SW 1271 (cell line): ENCODE results near the gene BPGM.

Experiments used
- DNase-seq, 2 experiments: peaks; one replicate each; lab custom pipeline; 2025; lab: John Stamatoyannopoulos, UW

The BPGM gene

DNA sequence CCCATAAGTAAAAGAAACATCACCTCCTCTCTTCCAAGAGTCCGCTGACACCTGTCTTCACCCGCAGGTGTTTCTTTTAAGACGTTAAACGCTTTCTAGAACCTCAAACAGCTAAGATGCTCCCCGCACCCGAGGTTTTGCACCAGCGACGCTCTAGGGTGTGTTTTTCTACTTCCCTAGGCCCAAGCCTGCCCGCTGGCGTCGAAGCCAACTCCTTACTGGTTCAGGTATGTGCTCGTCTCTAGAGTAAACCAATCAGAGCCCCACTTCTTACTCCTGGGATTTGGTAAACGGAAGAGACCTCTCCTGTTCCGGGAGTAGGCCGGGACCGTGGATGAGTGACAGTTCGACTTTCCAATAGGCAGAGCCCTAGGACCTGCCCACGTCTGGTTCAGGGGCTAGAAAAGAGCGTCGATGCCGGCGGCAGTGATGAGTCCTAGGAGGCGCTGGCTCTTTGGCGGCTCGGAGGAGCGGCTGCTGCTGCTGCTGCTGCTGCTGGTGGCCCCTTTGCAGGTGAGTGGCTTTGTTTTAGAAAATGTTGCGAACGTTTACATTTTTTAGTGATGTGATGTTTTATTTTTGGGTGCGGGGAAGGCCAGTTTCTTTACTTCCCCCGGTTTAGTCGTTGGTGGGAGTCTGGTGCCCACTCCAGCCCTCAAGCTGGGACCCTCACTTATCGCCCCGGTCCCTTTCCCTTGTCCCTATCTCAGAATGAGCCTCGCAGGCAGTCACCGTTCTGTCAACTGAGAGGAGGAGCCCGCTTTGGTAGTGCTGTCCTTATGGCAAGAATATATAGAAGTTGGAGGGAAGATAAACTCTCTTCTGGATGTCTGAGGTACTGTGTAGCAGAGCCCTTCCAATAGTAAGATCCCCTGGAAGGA lies at the start of gene BPGM:
Gene BPGM (plus strand): TSS at position 429 of the 881 bp plus-strand sequence. CDS start 14,655 bp downstream, outside the sequence.
- peak; percentile 99 to 100 for DNase-seq

DNA sequence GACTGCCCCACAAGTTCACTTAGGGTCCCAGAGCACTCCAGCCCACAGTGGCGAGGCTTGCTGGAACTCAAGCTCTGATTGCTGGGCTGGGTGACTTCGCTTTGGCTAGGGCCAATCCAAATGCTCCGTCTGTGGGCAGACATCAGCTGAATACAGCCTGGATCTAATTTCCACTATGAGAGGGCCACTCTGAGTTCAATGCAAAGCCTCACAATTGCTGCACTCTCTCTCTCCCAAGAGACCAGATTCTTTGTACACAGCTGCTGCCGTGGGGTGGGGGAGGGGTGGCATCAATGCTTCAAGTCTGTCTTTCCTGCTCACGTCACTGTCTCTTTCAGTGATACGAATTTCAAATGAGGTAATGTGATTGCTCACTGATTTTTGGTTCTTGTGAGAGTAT lies 47.3 kb upstream of the BPGM start:
- DNase-seq: no peak

DNA sequence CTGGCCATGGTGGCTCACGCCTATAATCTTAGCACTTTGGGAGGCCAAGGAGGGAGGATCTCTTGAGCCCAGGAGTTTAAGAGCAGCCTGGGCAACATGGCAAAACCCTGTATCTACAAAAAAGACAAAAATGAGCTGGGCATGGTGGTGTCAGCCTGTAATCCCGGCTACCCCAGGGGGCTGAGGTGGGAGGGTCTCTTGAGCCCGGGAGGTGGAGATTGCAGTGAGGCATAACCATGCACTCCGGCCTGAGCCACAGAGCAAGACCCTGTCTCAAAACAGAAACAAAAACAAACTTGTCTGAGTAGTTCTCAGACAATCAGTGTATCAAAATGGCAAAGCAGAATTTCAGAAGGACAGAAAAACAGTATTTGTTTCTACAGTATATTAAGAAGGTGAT lies 45.2 kb upstream of the BPGM start:
- DNase-seq: no peak

DNA sequence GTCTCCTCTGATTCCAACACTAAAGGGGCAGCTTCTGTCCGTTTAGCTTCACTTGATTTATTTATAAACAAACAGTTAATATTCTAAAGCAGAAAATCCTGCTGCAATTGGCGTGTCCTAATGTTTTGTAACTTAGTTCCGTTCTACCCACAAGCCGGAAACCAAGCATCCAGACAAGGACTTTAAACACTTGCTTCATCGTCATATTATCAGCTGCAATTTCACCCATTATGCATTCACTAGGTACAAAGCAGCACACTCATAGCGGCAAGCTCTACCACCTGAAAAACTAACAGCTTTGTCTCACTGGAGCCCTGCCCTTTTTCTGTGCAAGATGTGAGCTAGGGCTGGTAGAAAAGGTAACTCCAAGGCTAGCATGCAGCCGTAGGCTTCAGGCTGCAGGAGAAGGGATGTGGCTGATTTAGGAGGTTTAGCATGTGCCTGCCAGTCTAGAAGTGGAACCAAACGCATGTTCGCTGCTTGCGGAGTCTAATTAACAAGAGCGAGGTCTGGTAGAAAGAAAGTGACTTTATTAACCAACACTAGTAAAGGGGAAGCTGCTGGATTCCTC lies 43.7 kb upstream of the BPGM start:
- no peak for DNase-seq

DNA sequence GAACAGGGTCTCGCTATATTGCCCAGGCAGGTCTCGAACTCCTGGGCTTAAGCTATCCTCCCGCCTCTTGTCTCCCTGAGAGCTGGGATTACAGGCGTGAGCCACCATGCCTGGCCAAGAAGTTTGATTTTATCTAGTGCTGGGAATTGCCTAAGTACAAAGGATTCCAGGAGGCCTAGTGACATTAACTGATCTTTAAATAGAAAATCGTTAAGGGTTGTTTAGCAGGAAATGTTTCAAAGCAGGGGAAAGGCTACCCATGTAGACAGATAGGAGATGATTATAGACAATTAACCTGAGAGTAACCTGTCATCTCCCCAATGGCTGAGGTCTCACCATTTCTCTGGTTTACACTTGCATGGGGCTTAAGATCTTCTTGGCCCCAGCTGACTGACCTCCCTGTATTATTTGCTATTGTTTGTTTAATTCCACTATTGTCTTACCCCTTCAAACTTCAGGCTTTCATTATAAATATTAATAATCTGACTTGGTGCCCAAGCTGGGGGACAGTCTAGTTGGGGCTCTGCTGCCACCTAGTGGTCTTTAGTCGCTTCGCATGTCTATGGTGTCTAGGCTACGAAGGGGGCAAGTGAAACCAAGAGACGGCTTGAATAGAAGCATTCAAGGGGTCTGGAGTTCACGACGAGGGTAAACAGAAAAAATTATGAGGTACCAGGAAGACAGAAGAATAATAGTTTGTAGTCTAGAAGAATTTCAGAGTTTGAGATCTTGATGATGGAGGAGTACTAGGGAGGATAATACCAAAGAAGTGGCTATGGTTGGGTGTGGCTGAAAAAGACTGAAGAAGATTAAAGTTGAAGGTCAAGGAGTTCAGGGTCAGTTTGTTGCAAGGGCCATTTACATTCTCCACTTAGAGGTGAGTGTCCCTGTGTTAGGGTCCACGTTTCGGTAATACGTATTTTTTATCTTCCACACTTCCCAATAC lies 40.4 kb upstream of the BPGM start:
- peak in 1 of 2 experiments; percentile 45 for DNase-seq

DNA sequence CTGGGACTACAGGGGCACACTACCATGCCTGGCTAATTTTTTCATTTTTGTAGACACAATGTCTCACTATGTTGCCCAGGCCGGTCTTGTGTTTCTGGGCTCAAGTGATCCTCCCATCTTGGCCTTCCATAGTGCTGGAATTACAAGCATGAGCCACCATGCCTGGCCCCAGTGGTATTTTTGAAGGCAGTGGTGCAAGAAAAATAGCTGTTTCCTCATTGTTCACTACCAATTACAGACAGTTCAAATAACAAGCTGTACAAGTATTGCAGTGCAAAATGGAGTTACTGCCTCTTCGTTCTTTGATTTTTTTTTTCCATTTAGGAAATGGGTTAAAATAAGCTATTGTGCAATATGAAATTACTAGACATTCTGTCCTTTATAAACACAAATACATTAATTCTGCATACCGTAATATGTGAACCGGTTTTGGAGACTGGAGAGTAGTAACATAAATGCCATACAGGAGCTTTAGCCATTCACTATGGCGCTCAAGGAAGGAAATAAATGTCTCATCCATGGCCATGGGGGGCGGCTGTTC lies 35.0 kb upstream of the BPGM start:
- DNase-seq: no peak

DNA sequence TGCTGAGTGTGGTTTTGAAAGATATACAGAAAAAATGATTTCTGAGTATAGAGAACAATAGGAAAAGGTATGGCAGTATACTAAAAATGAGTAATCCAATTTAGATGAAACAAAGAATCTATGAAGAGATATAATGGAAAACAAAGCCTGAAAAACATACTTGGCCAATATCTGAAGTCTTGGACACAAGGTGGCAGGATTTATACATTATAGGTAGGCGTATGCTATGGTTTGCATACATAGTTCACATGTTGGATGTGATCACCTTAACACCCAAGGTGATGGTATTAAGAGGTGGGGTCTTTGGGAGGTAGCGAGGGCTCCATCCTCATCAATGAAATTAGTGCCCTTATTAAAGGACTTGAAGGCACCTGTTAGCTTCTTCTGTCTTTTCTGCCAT lies 34.5 kb upstream of the BPGM start:
- no peak for DNase-seq

DNA sequence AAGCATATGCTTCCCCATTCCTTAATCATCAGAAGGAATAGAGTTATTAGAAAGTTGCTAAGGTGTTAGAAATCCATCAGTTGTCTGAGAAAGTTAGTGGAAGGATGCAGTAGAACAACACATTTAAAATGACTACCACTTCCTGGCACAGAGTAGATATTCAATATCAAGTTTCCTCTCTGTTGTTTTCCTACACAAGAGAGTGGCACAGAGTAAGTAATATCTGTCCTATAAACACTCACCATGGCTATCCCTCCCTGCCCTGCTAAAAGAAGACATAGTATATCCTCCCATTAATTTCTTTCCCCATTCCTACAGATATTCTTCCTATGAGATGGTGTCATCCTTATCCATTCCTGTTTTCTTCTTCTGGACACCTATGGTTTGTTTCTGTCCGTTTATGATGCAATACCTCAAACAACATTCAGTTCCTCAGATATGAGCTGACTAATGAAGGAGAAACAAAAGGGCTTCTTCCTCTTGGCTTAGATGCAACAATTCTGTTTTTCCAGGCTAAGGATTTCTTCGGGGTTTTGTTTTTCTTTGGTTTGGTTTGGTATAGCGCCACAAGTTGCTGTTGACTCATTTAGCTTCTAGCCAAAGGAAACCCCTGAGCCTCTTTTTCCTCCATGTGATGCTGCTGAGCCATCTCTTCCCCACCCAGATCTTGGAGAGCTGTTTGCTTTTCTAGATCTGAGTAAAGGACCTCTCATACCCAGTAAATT lies 32.9 kb upstream of the BPGM start:
- no peak for DNase-seq

DNA sequence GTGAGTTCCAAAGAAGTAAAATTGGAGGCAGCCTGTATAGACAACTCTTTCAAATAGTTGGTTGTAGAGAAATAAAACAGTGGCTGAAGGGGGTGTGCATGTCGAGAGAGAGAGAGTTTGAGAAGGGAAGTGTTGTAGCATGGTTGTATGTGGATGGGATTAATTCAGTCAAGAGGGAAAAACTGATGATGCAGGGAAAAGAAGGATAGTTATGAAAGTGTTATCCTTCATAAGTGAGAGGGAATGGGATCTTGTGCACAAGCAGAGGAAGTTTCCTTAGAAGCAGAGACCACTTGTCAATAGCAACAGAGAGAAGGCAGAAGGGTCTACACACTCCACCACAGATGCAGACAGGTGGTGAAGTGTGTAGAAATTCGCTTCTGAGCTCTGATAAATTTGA lies 30.0 kb upstream of the BPGM start:
- no peak for DNase-seq

DNA sequence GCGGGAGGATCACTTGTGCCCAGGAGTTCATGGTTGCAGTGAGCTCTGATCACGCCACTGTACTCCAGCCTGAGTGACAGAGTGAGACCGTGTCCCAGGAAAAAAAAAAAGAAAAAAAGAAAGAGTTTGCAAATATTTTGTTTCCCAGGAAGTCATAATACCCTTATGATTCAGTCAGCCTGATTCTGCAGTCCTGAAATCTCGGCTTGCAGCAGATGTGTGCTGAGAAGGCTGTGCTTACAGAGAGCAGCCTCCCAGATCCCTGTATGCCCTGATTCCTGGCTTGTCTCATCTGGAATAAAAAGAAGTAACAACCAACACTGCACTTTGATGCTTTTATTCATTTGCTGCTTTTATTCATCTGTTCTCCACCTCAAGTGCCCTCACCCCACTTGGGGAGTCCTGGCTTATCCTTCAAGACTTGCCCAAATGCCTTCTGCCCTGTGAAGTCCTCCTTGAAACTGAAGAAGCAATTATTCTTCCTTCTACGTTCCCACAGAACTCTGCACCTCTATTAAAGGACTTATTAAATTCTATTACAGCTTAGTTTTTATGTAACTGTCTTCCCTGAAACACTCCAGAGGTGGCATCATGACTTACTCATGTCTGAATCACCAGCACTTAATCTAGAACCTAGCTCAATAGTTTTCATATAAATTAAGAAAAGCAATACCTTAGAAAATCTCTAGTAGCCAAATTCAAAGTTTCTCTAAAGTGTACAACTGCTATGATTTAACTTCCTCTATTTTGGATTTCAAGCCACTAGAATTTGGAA lies 27.7 kb upstream of the BPGM start:
- no peak for DNase-seq

DNA sequence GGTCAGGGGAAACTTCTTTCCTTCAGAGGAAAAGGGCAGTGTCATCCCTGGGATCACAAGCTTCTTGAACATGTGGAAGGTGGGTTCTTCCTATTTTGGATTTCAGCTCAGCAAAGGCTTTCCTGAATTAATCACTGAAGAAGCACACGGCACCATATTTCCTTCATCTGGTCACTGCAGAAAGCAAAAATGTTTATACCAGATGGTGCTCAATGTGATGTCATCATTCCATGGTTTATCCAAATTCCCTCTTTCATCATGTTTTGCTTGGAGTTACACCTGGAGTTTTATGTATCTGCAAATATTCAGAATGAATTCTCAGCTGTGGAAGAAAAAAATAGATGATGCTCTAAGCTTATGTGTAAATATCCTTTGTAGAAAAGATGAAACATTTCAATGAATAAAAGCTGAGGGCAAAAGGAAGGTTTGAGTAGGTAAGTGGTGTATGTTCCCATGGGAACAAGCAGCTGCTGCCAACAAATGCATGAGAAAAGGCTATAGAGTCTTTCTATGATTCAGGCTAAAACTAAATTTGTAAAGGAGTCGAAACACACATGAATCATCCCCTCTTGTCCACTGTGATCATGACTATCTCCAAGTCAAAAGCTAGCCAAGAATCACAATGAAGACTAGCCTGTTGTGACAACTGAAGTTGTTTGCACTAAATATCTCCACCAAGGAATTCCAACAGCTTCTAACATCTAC lies 26.9 kb upstream of the BPGM start:
- no peak for DNase-seq

DNA sequence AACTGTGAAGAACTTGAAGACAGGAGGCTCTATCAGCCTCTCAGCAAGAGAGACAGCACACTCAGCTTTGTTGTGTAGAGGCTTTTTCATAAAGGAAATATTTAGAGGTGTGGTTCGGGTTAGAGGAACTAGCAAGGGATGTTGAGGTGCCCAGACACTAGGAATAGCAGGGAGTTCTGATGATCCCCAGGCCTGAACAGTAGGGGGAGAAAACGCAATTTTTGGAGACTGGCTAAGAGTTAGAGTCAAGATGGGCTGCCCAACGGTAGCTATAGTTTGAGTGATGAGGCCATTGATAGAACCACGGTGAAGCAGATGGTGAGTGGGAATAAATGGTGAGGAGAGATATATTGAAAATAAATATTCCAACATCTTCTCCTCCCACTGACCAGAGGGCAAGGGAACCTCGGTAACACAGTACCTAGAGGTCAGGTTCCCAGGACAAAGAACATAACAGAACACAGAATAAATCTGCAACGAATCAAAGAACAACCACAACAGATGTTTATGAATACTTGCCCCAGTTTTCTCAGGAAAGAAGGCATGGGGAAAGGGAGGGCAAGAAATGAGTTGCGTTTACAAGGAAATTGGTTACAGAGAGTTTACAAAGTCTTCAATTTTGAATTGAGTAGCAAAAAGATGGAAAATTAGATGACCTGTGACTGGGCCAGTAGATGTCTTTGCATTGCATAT lies 24.2 kb upstream of the BPGM start:
- DNase-seq: no peak

DNA sequence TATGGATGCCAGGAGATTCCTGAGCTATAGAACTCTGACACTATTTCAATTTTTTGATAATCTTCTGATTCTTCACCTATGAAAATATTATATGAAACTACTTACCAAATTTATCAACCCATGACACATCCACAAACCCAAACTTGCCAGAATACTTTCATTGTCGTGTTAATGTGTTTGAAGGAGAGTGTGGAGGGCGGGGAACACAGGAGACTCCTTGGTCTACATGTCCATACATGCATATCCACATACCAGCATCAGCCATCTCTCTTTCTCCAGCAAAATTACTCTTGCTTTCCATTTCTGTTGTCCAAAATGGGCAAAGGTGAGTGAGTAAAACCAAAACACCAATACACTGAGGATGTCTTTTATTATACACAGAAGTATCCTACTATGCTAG lies 23.5 kb upstream of the BPGM start:
- no peak for DNase-seq

DNA sequence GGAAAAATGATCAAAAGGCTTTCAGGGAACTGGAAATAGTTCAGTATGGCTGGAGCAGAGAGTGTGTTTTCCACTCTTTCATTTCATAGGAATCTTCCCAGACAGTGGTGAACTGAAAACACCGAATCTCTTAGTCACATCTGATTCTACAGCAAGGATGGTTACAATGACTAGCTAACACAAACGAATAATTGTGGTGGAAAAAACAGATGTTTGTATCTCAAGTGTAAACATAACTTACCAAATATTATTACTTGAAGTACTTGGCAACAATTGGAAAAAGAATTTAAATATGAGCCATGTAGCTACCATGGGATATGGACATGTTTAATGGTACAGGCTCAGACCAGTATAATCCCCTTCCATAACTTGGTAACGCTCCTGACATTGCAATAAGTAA lies 21.1 kb upstream of the BPGM start:
- DNase-seq: no peak

DNA sequence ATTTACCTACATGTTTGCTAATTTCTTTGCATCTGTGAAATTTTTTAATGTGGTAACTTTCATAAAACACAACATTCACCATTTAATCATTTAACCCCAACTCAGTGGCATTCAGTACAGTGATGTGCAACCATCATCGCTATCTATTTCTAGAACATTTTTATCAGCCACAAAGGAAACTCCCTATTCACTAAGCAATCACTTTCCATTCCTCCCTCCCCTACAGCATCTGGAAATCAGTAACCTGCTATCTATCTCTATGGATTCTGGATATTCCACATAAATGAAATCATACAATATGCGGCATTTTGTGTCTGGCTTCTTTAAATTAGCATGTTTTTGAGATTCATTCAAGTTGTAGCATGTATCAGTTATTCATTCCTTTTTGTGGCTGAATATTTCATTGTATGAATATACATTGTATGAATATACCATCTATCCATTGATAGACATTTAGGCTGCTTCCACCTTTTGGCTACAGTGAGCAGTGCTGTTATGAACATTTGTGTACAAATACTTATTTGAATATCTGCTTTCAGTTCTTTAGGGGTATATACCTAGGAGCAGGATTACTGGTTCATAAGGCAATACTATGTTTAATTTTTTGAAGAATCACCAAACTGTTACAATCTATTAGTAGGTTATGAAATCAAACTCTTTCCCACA lies 19.4 kb upstream of the BPGM start:
- no peak for DNase-seq

DNA sequence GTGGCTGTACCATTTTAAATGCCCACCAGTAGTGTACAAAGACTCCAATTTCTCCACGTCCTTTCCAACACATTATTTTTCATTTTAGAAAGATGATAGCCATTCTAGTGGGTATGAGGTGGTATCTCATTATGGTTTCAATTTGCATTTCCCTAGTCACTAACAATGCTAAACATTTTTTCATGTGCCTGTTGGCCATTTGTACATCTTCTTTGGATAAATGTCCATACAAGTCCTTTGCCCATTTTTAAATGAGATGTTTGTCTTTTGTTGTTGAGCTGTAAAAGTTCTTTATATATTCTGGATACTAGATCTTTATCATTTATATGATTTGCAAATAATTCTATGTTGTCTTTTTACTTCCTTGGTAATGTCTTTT lies 18.9 kb upstream of the BPGM start:
- no peak for DNase-seq

DNA sequence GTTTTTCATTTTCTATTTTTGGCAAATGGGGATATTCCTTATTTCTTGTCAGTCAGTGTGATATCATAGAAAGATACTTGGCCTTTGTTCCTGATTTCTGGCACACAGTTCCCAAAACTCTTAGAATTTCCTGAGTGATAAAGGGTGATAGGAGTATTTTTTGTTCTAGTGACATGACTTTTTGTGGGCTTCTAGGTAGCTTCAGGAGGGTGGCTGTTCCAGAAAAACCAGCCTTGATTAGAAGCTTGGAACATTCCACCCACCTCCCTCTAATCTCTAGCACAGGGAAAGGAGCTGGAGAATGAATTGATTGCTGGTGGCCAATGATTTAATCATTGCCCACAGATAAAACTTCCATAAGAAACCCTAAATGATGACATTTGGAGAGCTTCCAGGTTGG lies 17.2 kb upstream of the BPGM start:
- DNase-seq: no peak

DNA sequence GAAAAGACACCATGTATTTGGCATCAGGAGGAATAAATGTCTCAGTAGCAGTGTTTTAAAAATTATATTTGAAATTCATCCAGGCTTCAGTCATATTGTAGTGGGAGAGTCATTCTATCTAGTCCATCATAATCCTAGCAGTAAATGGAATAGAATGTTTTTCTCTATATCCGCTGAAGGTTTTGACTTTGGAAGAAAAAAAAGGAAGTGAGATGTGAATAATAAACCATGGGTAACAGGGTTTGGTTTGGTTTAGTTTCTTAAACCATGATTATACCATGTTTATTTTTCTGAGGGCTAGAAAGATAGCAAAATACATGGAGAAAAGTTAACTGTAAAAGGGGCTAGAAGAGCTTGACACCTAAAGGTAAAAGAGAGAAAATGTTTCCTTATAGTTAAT lies 16.4 kb upstream of the BPGM start:
- no peak for DNase-seq

DNA sequence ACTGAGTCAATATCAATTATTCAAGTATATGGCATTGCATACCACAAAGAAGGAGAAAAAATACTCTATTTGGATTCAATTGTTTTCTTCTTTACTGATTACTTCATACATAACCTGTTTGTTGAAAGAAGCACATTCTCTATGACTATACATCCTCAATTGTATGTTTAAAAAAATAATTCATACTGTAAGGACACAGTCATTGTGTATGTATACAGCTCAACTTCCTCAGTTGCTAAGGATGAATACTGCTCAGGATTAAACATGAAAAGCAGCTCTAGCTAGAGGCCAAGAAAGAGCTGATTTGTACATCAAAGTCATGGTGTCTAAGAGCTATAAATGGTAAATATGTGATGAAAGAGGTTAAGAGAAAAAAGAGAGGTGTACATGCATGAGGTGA lies 15.8 kb upstream of the BPGM start:
- no peak for DNase-seq
